GM12878 (cell line): ENCODE results near the gene GPR68.
"Not testable (repeated sequence)": the region's sequence is repeated elsewhere in the genome, so short reads cannot be mapped to it uniquely, and the experiment has no call there.

Source experiments
- BCLAF1 ChIP-seq: fragments of 450-650 bp; IDR thresholded peaks from 2 replicates; pipeline ENCODE4 v1.6.1; 2017; ENCODE audit warnings: antibody characterized with exemption, mild to moderate bottlenecking, moderate library complexity
- CTCF ChIP-seq, 3 experiments: IDR thresholded peaks in 2 of 3; conservative IDR thresholded peaks in 1 of 3; 2 replicates each; pipeline ENCODE4 v1.5.1; 2011; ENCODE audit warnings: low read depth in 3 of 3, low read length in 3 of 3, mild to moderate bottlenecking in 3 of 3, control low read depth in 2 of 3, moderate library complexity in 2 of 3, inconsistent platforms in 1 of 3, mixed read lengths in 1 of 3; ENCODE audit not compliant: control insufficient read depth in 2 of 3, insufficient read depth in 1 of 3; ENCODE audit errors: extremely low read depth in 1 of 3
- GABPA ChIP-seq: IDR thresholded peaks from 2 replicates; pipeline ENCODE4 v1.6.1; 2014; ENCODE audit warnings: antibody characterized with exemption, low read depth, mild to moderate bottlenecking, inconsistent platforms
- MAX ChIP-seq: IDR thresholded peaks from 2 replicates; pipeline ENCODE4 v1.6.1; 2012; ENCODE audit warnings: low read depth, low read length, improper control_type of control experiment
- RELA ChIP-seq: fragments of 450-650 bp; IDR thresholded peaks from 2 replicates; pipeline ENCODE4 v1.8.0; 2014; ENCODE audit warnings: borderline replicate concordance; ENCODE audit not compliant: partially characterized antibody
- RFX5 ChIP-seq: IDR thresholded peaks from 2 replicates; pipeline ENCODE4 v1.6.1; 2011; ENCODE audit warnings: low read depth, low read length, improper control_type of control experiment
- SPI1 ChIP-seq: IDR thresholded peaks from 2 replicates; pipeline ENCODE4 v1.6.1; 2011; ENCODE audit warnings: low read depth, mild to moderate bottlenecking, low read length, moderate library complexity, borderline replicate concordance; ENCODE audit not compliant: insufficient read depth
- TAF1 ChIP-seq: IDR thresholded peaks from 2 replicates; pipeline ENCODE4 v1.6.1; 2011; ENCODE audit warnings: mild to moderate bottlenecking, low read depth, low read length, borderline replicate concordance
- TCF3 ChIP-seq: IDR thresholded peaks from 2 replicates; pipeline ENCODE4 v1.6.1; 2012; ENCODE audit warnings: low read depth, mild to moderate bottlenecking, low read length, borderline replicate concordance; ENCODE audit not compliant: insufficient read depth
- ZNF274 ChIP-seq: IDR thresholded peaks from one replicate; pipeline ENCODE4 v1.8.0; 2011; ENCODE audit not compliant: insufficient read length, insufficient read depth

GRCh38 chr14:91200802-91201201 lies 43.7 kb downstream of the GPR68 start:
- TF ChIP-seq CTCF (IDR thresholded peaks at IDR 0.05 in 2 of 3, conservative IDR thresholded peaks at IDR 0.05 in 1 of 3; ENCODE audit: control insufficient read depth in 2 of 3, extremely low read depth in 1 of 3, insufficient read depth in 1 of 3, low read depth in 3 of 3, low read length in 3 of 3); MAX; BCLAF1; GABPA; SPI1; RFX5; RELA; TCF3; ZNF274; TAF1: not testable (repeated sequence)
